Osteocyte (in vitro differentiated cells): ENCODE data around the gene ARL10. TPM values are rescaled to one million over a fixed set of nuclear protein-coding genes. Genes with fewer than 3 reads are reported as not detected.

ENCODE experiments used
- DNase-seq: peaks from one replicate; pipeline ENCODE4 v3.0.0; 2021; ENCODE audit warnings: mixed read lengths; ENCODE audit not compliant: unreplicated experiment; ENCODE audit errors: extremely low spot score
- H3K27ac Mint-ChIP-seq: one replicate; pipeline ENCODE4 v1.8.0; 2021; ENCODE audit warnings: mild to moderate bottlenecking, mixed read lengths; ENCODE audit not compliant: unreplicated experiment
- H3K27me3 Mint-ChIP-seq: one replicate; pipeline ENCODE4 v1.8.0; 2021; ENCODE audit warnings: mixed read lengths; ENCODE audit not compliant: unreplicated experiment
- H3K36me3 Mint-ChIP-seq: one replicate; pipeline ENCODE4 v1.8.0; 2021; ENCODE audit warnings: mixed read lengths; ENCODE audit not compliant: unreplicated experiment
- H3K4me1 Mint-ChIP-seq: one replicate; pipeline ENCODE4 v1.8.0; 2021; ENCODE audit warnings: mixed read lengths; ENCODE audit not compliant: unreplicated experiment
- H3K4me3 Mint-ChIP-seq: one replicate; pipeline ENCODE4 v1.8.0; 2021; ENCODE audit warnings: mild to moderate bottlenecking, moderate library complexity, mixed read lengths; ENCODE audit not compliant: unreplicated experiment
- H3K9me3 Mint-ChIP-seq: one replicate; pipeline ENCODE4 v1.8.0; 2021; ENCODE audit warnings: mixed read lengths; ENCODE audit not compliant: unreplicated experiment
- CTCF ChIP-seq: fragments of 200-600 bp; sonication (generic); IDR thresholded peaks from 2 replicates; pipeline ENCODE4 v1.5.0; 2021; ENCODE audit warnings: antibody characterized with exemption, mild to moderate bottlenecking, moderate library complexity
- microRNA-seq: library from miRNA; unstranded; fragments of <30 nt; microRNA quantifications from one replicate; pipeline ENCODE4 v1.1.0, GENCODE V29; 2020; ENCODE audit not compliant: unreplicated experiment
- total RNA-seq: library from RNA; stranded (reverse); gene quantifications from 2 replicates; pipeline ENCODE4 v1.2.1, GENCODE V29; 2021

Gene ARL10
- total RNA-seq, 1 donor from 2014 or later: 25.9 TPM

GRCh38 chr5:176425138-176425537 lies 59.9 kb downstream of the ARL10 start:
- no peak overlapping the region for H3K27ac Mint-ChIP-seq
- H3K4me3 Mint-ChIP-seq: no peak overlapping the region
- no peaks in the 10 kb centered on the region for H3K36me3 Mint-ChIP-seq
- peaks cover 22% of the 10 kb centered on the region for H3K27me3 Mint-ChIP-seq
- DNase-seq: no peak
- H3K4me1 Mint-ChIP-seq: peaks cover 2% of the 10 kb centered on the region
- no peaks in the 10 kb centered on the region for H3K9me3 Mint-ChIP-seq
- TF ChIP-seq CTCF: no peak

- Mint-ChIP-seq H3K36me3 (no peaks in the 10 kb centered on the region), H3K9me3 (no peaks in the 10 kb centered on the region), H3K27me3 (peaks cover 23% of the 10 kb centered on the region), H3K4me3 (no peak overlapping the region), H3K4me1 (peaks cover 2% of the 10 kb centered on the region), H3K27ac (no peak overlapping the region)
- DNase-seq: no peak
- TF ChIP-seq CTCF: no peak
Observed at GRCh38 chr5:176425791-176426190, 60.5 kb downstream of the ARL10 start.

- no peak for TF ChIP-seq CTCF
- no peaks in the 10 kb centered on the region for H3K36me3 Mint-ChIP-seq
- peaks cover 19% of the 10 kb centered on the region for H3K27me3 Mint-ChIP-seq
- DNase-seq: no peak
- no peak overlapping the region for H3K4me3 Mint-ChIP-seq
- H3K27ac Mint-ChIP-seq: no peak overlapping the region
- H3K9me3 Mint-ChIP-seq: no peaks in the 10 kb centered on the region
- H3K4me1 Mint-ChIP-seq: peaks cover 2% of the 10 kb centered on the region
Observed at GRCh38 chr5:176426876-176427275, 61.6 kb downstream of the ARL10 start.

- no peaks in the 10 kb centered on the region for H3K9me3 Mint-ChIP-seq
- no peak for DNase-seq
- H3K4me1 Mint-ChIP-seq: peaks cover 2% of the 10 kb centered on the region
- no peak overlapping the region for H3K4me3 Mint-ChIP-seq
- no peak overlapping the region for H3K27ac Mint-ChIP-seq
- H3K36me3 Mint-ChIP-seq: no peaks in the 10 kb centered on the region
- peaks cover 17% of the 10 kb centered on the region for H3K27me3 Mint-ChIP-seq
- no peak for TF ChIP-seq CTCF
Observed at GRCh38 chr5:176427971-176428370, 62.7 kb downstream of the ARL10 start.

GRCh38 chr5:176429972-176430371 lies 64.7 kb downstream of the ARL10 start:
- Mint-ChIP-seq H3K27ac (no peak overlapping the region), H3K4me1 (peaks cover 2% of the 10 kb centered on the region), H3K4me3 (no peak overlapping the region), H3K36me3 (no peaks in the 10 kb centered on the region), H3K27me3 (peaks cover 17% of the 10 kb centered on the region), H3K9me3 (no peaks in the 10 kb centered on the region)
- DNase-seq: no peak
- TF ChIP-seq CTCF: no peak

Small RNA genes lying within 50 kb of the gene (microRNA-seq; reads per million reads assigned to microRNA genes)
- 7.7 reads per million, percentile 8 among the genes with 10 or more reads in this experiment for gene MIR1271

Other genes with a start within 250 kb of the ARL10 start
- 19.7 and 22.4 TPM in 2 replicates for gene SIMC1, start 127.1 kb upstream of the ARL10 start, total RNA-seq
- 83.3 and 89.7 TPM in 2 replicates for gene KIAA1191, start 3.7 kb upstream of the ARL10 start, total RNA-seq
- 15.5 and 19.8 TPM in 2 replicates for gene NOP16, start 23.1 kb downstream of the ARL10 start, total RNA-seq
- 79.3 and 83.8 TPM in 2 replicates for gene HIGD2A, start 23.3 kb downstream of the ARL10 start, total RNA-seq
- 89.0 and 95.1 TPM in 2 replicates for gene CLTB, start 51.1 kb downstream of the ARL10 start, total RNA-seq
- gene FAF2, start 82.9 kb downstream of the ARL10 start, total RNA-seq: 46.9 and 47.6 TPM in 2 replicates
- gene RNF44, start 171.9 kb downstream of the ARL10 start, total RNA-seq: 47.3 and 53.0 TPM in 2 replicates
- gene CDHR2, start 183.9 kb downstream of the ARL10 start, total RNA-seq: 0.34 and 0.43 TPM in 2 replicates
- 1.6 TPM in 2 replicates for gene GPRIN1, start 244.7 kb downstream of the ARL10 start, total RNA-seq